ENCODE data around the gene NPB. TPM values are rescaled to one million over a fixed set of nuclear protein-coding genes. Genes with fewer than 3 reads are reported as not detected.

NPB gene
- polyA plus RNA-seq, 2 donors: 0.33 to 0.49 TPM

DNA sequence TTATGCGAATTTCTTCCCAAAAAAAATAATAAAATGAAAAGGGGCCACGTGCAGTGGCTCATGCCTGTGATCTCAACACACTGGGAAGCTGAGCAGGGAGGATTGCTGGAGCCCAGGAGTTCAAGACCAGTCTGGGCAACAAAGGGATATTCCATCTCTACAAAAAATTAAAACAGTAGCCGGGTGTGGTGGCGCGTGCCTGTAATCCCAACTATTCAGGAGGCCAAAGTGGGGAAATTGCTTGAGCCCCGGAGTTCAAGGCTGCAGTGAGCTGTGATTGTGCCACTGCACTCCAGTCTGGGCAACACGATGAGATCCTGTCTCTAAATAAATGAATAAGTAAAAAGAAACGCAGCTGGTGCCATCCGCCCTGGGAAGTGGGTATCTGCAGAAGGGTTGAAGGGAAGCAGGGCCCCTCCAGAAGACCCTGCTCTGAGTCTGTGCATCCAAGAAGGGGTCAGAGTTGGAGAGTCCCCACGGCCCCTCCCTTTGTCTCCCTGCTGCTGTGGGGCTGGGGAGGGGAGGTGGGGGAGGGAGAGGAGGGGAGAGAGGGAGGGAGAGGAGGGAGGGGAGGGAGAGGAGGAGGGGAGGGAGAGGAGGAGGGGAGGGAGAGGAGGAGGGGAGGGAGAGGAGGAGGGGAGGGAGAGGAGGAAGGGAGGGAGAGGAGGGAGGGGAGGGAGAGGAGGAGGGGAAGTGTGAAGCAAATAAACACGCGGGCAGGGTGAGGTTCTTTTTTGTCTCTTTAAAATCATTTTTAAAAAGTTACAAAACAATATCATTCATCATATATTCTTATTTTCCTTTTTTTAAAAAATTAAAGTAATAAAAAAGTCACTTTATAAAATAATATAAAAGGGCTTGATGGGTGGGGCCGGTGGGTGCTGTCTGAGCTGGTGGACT is 50.0 kb downstream of the NPB start:
- H3K27ac ChIP-seq (ENCODE audit: low read depth in 2 of 2, low read length in 1 of 2): no peak overlapping the region
- no peaks in the 10 kb centered on the region for H3K36me3 ChIP-seq (ENCODE audit: control insufficient read depth in 2 of 2, insufficient read depth in 2 of 2, low read length in 1 of 2)
- no peaks in the 10 kb centered on the region for H3K9me3 ChIP-seq (ENCODE audit: control insufficient read depth in 2 of 2, insufficient read depth in 1 of 2, low read depth in 1 of 2, low read length in 1 of 2)
- peaks cover 0 to 2% of the 10 kb centered on the region in 2 donors for H3K4me1 ChIP-seq (ENCODE audit: control insufficient read depth in 2 of 2, insufficient read depth in 2 of 2, low read length in 1 of 2)
- 46 to 55% methylated on average over 12 to 13 of the region's 13 CpGs for WGBS, 2 donors
- no peak overlapping the region for H3K4me3 ChIP-seq (ENCODE audit: low read depth in 1 of 2, low read length in 2 of 2)
- no peaks in the 10 kb centered on the region for H3K27me3 ChIP-seq (ENCODE audit: control insufficient read depth in 1 of 2, insufficient read depth in 2 of 2, low read length in 2 of 2)

Other genes with a start within 250 kb of the NPB start
- gene PDE6G, start 245.7 kb upstream of the NPB start, polyA plus RNA-seq: under 1 TPM; 0.12 to 0.33 TPM
- gene OXLD1, start 235.6 kb upstream of the NPB start, polyA plus RNA-seq: 10 to 100 TPM; 38.1 to 46.1 TPM
- 10 to 100 TPM; 22.2 to 33.0 TPM for gene CCDC137, start 235.5 kb upstream of the NPB start, polyA plus RNA-seq
- 10 to 100 TPM; 36.2 to 53.9 TPM for gene ARL16, start 218.4 kb upstream of the NPB start, polyA plus RNA-seq
- gene HGS, start 218.2 kb upstream of the NPB start, polyA plus RNA-seq: 100 to 1,000 TPM in 1 of 2 donors, 10 to 100 TPM in 1; 83.6 to 131 TPM
- gene MRPL12, start 198.9 kb upstream of the NPB start, polyA plus RNA-seq: 100 to 1,000 TPM; 136 to 173 TPM
- 10 to 100 TPM; 40.5 to 42.4 TPM for gene SLC25A10, start 190.0 kb upstream of the NPB start, polyA plus RNA-seq
- under 1 TPM; 0.11 to 0.14 TPM for gene GCGR, start 98.1 kb upstream of the NPB start, polyA plus RNA-seq
- 10 to 100 TPM; 24.7 to 32.3 TPM for gene MCRIP1, start 68.9 kb upstream of the NPB start, polyA plus RNA-seq
- under 1 TPM; 0.25 to 0.98 TPM for gene PPP1R27, start 67.2 kb upstream of the NPB start, polyA plus RNA-seq
- gene P4HB, start 41.7 kb upstream of the NPB start, polyA plus RNA-seq: 100 to 1,000 TPM; 582 to 595 TPM
- 100 to 1,000 TPM; 201 to 209 TPM for gene ARHGDIA, start 30.9 kb upstream of the NPB start, polyA plus RNA-seq
- gene ALYREF, start 10.7 kb upstream of the NPB start, polyA plus RNA-seq: 10 to 100 TPM; 16.3 to 61.0 TPM
- 100 to 1,000 TPM; 127 to 187 TPM for gene ANAPC11, start 10.5 kb upstream of the NPB start, polyA plus RNA-seq
- gene PCYT2, start 9.2 kb downstream of the NPB start, polyA plus RNA-seq: 10 to 100 TPM; 23.1 to 46.5 TPM
- 10 to 100 TPM; 64.9 to 84.0 TPM for gene SIRT7, start 15.9 kb downstream of the NPB start, polyA plus RNA-seq
- gene MAFG, start 25.5 kb downstream of the NPB start, polyA plus RNA-seq: 10 to 100 TPM; 10.3 to 11.9 TPM
- gene PYCR1, start 35.1 kb downstream of the NPB start, polyA plus RNA-seq: 10 to 100 TPM in 1 of 2 donors, 1 to 10 TPM in 1; 6.5 to 18.1 TPM
- not detected for gene MYADML2, start 45.0 kb downstream of the NPB start, polyA plus RNA-seq
- gene NOTUM, start 58.9 kb downstream of the NPB start, polyA plus RNA-seq: under 1 TPM; 0.07 to 0.08 TPM
- gene ASPSCR1, start 75.4 kb downstream of the NPB start, polyA plus RNA-seq: 10 to 100 TPM; 19.1 to 29.8 TPM
- gene CENPX, start 120.6 kb downstream of the NPB start, polyA plus RNA-seq: 100 to 1,000 TPM in 1 of 2 donors, 10 to 100 TPM in 1; 86.8 to 117 TPM
- gene LRRC45, start 121.1 kb downstream of the NPB start, polyA plus RNA-seq: 10 to 100 TPM; 10.6 to 17.2 TPM
- gene RAC3, start 129.4 kb downstream of the NPB start, polyA plus RNA-seq: 1 to 10 TPM; 7.1 to 9.6 TPM
- gene DCXR, start 135.5 kb downstream of the NPB start, polyA plus RNA-seq: 100 to 1,000 TPM; 136 to 145 TPM
- gene RFNG, start 149.6 kb downstream of the NPB start, polyA plus RNA-seq: 10 to 100 TPM; 27.4 to 36.4 TPM
- gene GPS1, start 149.7 kb downstream of the NPB start, polyA plus RNA-seq: 10 to 100 TPM; 61.7 to 65.8 TPM
- gene DUS1L, start 163.6 kb downstream of the NPB start, polyA plus RNA-seq: 100 to 1,000 TPM; 118 to 182 TPM
- gene FASN, start 196.0 kb downstream of the NPB start, polyA plus RNA-seq: 10 to 100 TPM; 92.2 to 95.9 TPM

Measured in esophagus (tissue), 2 donors.